Measurements from ENCODE around the gene NDST4.

NDST4 gene

DNA sequence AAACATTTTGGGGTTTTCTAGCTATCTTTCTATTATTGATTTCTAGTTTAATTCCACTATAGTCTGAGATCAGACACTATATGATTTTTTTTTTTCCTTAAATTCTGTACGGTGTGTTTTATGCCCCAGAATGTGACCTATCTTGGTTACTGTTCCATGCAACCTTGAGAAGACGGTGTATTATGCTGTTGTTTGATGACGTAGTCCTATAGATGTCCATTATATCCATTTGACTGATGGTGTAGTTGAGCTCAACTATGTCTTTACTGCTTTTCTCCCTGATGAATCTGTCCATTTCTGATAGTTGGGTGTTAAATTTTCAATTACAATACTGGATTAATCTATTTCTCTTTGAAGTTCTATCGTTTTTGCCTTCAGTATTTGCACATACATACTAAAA lies 212.5 kb downstream of the NDST4 start:
- no peak for DNase-seq

DNA sequence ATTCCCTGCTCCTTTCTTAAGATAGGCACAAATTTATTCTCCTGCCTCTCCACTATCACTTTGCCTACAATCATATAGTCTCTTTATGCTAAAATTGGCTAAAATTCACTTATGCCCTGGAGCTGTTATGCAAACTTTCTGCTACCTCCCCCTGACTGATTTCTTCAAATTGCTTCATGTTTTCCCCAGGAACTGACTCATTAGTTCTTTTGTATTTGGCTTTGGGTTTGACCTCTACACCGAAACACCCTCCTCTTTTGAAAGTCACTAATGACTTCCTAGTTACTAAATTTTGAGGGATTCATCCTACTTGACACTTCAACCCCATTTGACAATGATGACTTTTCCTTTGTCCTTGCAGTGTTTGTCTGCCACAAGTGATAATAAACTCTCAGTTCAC lies 222.6 kb downstream of the NDST4 start:
- DNase-seq: no peak

DNA sequence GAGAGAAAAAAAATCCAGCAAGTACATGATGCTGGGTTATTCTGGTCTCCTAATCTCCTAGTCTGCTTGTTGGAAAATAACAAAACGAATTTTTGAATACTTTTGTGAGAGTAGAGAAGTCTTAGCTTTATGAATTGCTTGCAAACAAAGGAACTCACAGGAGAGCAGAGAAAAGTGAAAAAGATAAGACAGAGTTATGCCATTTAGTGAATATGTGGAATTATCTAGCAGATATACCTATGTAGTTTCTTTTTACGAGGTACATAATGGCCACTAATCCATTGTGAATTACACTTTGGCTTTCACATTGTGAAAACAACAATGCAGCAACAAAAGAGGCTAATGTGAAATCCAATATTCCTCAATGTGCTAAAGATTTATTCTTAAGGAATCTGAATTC lies 226.7 kb downstream of the NDST4 start:
- DNase-seq: no peak

DNA sequence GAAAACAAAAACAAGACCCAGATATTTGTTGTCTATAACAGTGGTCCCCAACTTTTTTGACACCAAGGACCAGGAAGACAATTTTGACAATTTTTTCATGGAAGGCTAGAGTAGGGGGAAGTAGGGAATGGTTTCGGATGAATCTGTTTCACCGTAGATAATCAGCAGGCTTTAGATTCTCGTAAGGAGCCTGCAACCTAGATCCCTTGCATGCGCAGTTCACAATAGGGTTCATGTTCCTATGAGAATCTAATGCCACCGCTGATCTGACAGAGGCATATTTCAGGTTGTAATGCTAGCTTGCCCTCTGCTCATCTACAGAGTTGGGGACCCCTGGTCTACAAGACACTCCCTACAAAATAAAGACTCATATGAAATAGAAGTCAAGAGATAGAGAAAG lies 229.8 kb downstream of the NDST4 start:
- no peak for DNase-seq

DNA sequence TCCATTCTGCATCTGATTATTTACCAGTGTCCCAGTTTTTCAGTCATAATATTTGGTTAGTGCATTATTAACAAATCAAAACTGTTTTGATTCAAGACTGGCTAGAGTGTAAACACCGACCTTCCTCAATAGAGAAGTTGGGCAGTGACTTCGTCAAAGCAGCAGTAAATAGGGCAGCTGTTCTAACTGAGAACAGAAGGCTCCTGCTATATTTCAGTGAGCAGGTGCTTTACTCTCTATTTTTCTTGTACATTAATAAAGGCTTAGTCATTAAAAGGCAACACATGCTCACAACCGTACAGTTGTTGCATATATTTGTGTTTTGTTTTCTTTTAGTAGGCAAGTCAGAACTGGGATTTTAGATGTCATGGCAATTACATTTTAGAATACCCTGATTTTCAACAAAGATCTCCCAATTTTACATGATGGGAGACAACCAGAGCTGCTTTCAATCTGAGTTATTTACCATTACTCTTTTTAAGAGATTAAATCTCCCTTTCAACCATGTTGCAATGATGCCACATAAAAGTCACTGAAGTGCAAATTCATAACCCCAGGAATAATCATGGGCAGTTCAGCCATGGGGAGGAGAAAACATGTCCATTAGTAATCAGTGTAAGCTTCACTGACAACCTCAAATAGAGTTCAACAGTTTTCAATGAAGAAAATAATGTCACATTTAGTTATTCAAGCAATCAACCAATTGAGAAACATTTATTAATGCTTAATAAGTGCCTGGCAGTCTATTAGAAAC lies 233.3 kb downstream of the NDST4 start:
- no peak for DNase-seq

DNA sequence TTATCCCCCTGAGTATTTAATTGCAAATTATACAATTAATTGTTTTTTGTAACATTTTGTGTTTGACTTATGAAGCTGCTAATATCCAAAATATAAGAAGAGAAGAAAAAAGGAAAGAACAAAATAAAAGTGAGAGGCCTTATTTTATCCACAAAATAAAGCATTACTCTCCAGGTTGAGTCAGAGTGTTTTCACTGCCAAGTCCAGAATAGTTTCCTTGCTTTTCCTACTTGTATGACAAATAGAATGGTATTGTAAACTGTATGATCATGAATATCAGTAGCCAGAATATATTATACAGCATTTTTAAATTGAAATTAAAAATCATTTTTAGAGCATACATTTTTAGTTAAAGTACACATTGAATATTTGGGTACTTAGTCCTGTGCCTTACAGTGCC lies 237.8 kb downstream of the NDST4 start:
- DNase-seq: no peak

DNA sequence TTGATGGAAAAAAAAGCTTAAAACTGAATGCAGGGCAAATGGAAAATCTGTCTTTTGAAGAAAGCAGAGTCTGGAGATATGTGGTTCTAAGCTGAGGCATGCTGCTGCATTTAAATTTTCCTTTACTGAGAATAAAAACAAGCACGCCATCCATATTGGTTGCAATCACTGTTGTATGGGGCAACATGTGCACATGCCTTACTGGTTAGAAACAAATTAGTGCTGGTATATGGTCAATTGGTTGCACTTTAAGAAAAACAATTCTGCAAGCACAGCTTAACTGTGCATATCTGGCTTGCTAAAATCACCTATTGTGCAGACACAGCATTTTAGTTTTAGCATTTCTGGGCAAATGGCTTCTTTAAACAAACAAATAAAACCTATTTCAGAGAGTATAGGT lies 239.1 kb downstream of the NDST4 start:
- no peak for DNase-seq

DNA sequence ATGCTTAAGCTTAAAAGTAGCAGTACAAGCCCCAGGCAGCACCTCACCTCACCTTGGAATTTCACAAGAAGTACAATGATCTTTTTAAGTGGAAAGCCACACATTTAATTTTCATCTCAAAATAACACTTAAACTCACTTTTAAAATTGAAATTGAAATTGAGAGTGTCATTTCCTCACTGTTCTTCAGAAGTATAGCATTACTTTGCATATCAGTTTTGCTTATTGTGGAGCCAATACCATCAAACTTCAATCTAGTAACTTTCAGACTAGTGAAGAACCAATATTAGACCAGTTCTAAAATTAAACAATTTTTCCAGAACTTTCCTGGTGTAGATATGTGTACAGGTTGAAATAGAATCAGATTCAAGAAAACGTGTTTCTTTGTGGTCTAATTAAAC lies 242.4 kb downstream of the NDST4 start:
- DNase-seq: no peak

DNA sequence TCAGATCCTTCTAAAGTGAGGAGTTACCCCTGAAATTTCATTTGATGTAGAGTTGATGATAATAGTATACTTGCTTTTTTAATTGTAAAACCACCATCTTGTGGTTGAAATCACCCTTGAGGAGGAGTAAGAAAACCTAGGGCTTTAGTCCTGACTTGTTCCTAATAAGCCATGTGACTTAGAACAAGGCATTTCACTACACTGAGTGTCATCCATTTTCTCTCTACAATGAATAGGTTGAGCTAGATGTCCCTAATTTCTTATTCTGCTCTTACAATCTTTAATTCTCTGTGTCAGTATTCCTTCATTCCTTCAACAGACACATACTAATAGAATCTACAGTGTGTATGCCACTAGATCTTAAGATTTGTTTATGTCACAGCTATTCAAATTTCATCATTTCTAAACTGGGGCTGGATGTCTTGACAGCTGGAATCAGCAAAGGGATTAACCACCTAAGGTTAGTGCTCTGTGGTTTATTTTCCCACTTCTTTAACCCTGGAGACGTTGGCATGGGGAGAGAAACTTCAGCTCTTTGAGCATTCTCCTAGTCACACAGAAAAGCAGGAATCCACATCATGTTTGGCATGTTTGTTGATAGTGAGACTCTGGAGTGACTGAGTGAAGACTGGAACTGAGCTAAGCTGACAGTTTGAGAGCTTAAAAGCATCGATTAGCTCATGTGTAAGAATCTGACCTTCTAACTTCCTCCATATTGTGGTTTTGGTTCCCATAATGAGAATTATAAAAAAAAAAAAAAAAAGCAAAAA lies 246.3 kb downstream of the NDST4 start:
- DNase-seq: no peak

DNA sequence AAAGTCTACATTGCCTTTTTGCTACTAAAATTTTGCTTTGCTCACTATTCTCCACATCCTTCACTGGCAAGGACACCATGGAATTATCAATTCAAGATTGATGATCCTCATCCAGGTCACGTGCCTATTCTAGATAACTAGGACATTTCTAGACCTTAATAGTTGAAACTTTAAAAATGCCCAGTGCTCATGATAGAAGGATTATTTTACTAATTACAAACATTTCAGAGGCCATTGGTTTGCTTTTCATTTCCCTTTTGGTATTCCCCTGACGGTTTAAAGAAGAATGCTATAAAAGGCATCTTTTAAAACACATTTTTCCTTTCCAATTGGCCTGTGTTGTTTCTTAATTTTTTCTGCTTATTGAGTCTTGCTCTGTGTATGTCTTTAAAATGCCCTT lies 249.4 kb downstream of the NDST4 start:
- no peak for DNase-seq

DNA sequence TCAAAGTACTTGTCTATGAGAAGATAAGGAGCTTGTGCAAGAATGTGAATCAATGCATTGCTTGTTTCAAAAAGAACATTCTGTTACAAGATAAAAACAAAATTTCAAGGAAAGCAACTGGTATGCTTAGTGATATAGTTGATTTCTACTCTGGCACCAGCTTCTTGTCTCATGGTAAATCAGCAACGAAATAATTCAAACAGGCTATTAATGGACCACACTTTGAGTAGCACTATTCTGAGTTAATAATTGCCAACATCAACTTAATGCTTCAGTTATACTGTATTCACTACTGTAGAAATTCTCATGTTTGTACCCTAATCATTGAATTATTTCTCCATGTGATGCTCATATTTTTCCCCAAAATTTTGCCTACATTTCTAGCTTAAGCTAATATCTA lies 252.6 kb downstream of the NDST4 start:
- no peak for DNase-seq

DNA sequence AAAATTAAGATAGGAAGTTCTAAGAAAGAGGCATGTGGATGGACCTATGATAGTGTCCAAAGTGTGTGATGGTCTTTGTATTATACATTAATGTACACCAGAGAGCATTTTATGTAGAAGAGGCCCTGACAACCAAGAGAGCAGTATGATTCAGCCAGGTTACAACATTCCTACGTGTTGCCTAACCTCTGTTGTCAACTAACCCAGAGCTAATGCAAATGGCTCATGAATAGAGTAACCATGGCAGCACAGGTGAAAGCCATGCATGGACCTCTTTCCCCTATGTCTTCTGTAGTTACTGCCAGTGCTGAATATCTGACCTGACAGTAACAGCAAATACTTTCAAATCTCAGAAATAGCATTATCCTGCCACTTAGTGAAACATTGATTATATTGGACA lies 255.6 kb downstream of the NDST4 start:
- DNase-seq: no peak

DNA sequence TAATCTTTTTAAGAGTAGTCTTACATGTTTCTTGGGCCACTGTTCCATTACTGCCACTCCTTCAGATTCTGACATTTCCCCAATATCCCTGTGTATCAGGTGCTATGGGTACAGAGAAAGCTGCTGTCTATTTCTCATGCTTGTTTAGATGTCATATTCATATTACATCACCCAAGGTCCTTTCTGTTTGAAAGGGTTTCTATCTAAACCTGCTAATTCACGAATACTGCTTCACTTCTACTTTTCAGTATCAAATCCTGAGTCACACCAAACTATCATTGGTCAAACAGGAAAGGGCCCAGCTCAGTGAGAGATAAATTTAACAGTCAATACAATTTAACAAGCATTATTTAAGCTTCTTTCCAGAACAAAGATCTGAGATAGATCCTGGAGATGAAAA lies 273.4 kb downstream of the NDST4 start:
- DNase-seq: no peak

DNA sequence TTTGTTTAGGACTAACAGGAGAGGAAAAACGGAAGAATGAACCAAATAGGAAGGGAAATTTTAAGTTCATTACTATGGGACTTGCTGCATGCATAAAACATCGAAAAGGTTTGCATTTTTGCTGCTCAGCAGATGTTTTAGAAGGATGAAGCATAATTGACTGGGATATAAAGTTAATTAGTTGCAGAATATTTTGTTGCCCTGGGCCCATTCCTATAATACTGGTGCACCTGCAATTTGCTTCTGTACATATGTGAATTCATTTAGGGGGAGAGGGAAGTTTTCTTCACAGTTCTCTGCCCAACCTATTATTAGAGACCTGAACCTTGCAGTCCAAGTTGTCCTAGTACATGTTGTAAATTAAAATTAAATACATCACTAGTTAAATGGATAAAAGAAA lies 282.8 kb downstream of the NDST4 start:
- no peak for DNase-seq

DNA sequence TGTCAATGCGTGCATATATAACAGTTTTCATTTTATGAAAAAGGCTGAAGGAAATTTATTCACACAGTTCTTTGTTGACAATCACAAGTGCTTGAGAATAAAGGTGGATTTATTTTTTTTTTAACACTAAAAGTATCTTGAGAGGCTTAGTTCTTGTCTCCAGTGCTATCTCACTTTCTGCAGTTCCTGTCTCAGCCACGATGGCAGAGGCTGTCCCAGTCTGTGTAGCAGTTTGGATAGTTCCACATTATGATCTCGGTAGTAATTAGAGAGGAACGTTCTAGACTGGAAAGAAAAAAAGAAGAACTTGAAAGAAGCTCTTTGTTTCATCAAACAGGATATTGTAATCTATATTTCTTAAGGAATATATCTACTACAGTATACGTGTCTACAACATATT lies 285.8 kb downstream of the NDST4 start:
- DNase-seq: no peak

DNA sequence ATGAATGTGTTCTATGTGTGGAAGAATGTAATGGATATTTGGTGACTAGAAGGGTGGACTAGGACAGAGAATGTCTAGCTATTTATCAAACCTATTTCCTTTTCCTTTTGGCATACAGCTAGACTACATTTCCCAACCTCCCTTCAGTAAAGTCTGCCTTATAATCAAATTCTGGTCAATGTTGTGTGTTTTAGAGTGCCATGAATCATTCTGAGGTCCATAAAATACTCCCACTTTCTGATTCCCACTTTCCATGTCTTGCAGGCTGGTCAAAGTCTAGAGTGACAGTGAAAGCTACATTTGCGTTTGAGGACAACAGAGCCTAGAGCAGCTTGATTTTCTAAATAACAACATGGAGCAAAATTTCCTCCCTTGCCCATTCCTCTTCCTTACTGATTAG lies 297.7 kb downstream of the NDST4 start:
- no peak for DNase-seq

DNA sequence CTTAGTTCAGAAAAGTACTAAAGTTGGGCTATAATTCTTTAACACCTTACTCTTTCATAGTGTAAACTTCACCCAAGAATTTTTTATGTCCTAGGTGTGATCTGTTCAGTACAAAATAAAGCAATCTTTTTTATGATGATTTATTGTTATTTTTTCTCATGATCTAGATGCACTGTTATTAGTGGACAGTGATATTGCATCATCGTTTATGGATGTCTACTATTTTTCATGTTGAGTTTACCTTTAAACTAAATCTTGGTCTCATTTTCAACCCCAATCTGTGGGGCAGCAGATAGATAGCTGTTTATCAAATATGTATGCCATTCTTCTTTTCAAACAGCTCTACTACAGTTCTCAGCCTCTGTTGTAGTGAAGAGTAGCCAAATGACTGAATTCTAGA lies 299.5 kb downstream of the NDST4 start:
- DNase-seq: no peak

DNA sequence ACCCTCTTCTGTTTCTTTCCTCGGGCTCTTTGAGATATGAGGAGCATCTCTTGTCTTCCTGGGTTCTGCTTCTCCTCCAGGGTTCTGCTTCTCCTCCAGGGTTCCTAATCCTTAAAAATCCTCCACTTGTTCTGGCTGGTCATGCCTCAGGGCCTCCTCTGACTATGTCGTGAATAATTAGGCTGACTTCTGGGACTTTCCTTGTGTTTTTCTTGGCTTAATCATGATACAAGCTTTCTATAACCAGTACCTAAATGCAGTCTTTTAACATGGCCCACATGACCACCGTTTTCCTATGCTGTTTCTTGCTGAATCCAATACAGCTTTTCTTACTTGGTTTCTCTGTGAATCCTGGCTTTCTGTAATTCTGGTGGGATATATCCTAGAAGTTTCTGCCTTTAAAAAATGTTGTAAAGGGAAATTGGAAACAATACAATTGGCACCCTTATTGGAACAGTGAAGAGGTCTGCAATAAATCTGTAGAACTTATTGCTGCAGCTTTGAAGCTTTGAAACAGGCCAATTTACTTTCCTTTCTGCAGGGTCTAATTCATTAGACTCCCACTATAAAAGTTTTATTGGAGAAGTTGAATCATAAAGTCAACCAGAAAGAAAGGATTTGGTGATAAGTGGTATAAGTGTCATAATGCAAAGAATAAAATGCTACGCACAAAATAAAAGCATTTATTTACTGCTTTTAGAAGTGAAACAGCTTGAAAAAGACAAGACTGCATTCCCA lies 301.7 kb downstream of the NDST4 start:
- no peak for DNase-seq

DNA sequence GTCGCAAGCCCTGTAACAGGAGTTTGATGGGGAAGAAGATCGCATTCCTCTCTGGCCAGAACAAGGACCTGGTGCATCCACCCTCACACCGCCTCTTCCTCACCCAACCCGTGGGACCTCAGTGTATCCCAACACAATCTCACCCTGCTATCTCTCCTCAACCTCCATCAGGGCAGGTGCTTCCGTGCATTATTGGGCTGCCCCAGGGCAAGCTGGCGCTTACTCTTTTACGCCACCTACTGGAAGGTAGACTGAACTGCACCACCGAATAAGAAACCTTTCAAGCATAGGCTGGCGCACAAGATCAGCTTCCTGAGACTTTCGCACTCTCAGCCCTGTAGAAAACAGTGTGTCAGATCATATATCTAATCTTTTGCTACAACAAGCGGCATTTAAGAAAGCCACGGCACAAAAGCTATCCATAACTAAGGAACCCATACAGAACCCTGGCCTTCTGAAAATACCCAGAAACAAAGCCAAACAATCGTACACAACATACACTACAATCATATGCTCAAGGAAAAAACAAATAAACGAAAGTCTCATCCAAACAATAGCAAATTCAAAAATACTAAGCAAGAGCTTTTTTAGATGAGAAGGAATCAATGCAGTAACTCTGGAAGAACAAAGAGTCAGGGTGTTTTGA lies 305.5 kb downstream of the NDST4 start:
- DNase-seq: peak; percentile 10 to 21

DNA sequence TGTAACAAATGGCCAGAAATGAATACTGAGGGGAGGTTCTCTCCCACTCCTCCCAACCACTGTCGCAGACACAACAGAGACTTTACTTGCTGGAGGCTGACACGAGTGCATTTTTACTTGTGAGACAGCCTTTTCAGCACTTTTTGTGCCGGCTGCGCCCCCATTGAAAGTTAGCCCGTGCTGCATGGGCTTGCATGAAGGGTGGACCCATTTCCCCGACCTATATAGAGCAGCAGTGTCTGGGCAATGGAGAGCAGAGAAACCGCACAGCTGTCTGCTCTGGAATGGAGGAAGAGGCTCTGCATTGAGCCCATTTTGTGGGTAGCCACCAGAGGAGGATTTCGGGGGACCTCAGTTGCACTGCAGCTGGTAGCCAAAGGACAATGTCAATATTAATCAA lies 306.1 kb downstream of the NDST4 start:
- DNase-seq: no peak

DNA sequence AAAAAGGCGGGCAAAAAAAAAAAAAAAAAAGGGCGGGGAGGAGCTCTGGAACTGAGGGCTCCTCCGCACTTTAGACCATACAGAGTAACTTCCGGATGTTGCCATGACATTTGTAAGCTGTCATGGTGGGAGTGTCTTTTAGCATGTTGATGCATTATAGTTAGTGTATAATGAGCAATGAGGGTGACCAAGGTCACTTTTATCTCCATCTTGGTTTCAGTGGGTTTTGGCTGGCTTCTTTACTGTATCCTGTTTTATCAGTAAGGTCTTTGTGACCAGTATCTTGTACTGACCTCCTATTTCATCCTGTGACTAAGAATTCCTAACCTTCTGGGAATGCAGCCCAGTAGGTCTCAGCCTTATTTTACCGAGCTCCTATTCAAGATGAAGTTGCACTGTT lies 321.4 kb downstream of the NDST4 start:
- no peak for DNase-seq

DNA sequence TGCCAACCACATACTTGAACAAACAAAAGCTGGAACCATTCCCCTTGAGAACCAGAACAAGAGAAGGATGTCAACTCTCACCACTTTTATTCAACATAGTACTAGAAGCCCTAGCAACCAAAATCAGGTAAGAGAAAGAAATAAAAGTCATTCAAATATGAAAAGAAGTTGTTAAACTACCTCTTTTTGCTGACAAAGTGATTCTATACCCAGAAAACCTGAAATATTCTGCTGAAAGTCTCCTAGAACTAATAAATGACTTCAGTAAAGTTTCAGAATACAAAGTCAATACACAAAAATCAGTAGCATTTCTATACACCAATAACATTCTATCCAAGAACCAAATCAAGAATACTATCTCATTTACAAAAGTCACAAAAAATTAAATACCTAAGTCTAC lies 327.9 kb downstream of the NDST4 start:
- no peak for DNase-seq

DNA sequence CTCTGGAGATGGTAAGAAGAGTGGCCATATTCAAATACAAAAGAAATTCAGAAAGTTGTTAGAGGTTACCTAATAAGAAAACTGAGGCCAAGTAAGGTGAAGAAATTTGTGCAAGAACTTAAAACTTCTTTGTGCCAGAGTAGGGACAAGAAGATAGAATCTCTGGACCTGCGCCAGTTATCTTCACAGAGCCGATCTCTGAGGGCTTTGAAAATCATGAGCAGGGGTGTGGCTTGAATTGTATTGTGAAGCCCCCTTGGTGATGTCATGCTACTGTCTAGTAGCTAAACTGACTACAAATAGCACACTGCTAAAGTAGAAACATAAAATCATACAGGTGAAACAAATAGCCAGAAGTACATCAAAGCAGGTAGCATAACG lies 330.2 kb downstream of the NDST4 start:
- no peak for DNase-seq

Data from activated CD4-positive, alpha-beta T cell treated with anti-CD3 and anti-CD28 coated beads, Interleukin-2, amount 50 U/mL, for 48 hours (primary cell).